SIG-M5 treated with dmso at 0.1 percent for 504 hours (cell line): ENCODE data around the gene HAUS5.
"Not testable (repeated sequence)": the region's sequence is repeated elsewhere in the genome, so short reads cannot be mapped to it uniquely, and the experiment has no call there.

Source experiments
- DNase-seq: peaks from one replicate; lab custom pipeline; 2025; ENCODE audit not compliant: unreplicated experiment; lab: John Stamatoyannopoulos, UW

HAUS5 gene

DNA sequence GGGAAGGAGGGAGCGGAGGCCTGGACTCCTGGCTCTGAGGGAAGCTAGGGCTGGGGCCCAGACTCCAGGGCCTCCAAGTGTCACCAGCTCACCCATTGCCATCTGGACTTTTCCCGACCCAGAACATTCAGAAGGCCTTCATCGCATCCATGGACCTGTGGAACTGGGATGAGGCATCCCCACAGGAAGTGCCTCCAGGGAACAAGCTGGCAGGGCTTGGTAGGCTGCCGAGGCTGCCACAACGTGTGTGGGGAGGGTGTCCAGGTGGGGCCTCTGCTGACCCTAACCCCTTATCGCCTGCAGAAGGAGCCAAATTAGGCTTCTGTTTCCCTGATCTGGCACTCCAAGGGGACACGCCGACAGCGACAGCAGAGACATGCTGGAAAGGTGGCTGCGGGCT is 29.8 kb downstream of the HAUS5 start:
- DNase-seq, result no peak

GRCh38 chr19:35642798-35643254 is 30.3 kb downstream of the HAUS5 start:
- no peak for DNase-seq

DNA sequence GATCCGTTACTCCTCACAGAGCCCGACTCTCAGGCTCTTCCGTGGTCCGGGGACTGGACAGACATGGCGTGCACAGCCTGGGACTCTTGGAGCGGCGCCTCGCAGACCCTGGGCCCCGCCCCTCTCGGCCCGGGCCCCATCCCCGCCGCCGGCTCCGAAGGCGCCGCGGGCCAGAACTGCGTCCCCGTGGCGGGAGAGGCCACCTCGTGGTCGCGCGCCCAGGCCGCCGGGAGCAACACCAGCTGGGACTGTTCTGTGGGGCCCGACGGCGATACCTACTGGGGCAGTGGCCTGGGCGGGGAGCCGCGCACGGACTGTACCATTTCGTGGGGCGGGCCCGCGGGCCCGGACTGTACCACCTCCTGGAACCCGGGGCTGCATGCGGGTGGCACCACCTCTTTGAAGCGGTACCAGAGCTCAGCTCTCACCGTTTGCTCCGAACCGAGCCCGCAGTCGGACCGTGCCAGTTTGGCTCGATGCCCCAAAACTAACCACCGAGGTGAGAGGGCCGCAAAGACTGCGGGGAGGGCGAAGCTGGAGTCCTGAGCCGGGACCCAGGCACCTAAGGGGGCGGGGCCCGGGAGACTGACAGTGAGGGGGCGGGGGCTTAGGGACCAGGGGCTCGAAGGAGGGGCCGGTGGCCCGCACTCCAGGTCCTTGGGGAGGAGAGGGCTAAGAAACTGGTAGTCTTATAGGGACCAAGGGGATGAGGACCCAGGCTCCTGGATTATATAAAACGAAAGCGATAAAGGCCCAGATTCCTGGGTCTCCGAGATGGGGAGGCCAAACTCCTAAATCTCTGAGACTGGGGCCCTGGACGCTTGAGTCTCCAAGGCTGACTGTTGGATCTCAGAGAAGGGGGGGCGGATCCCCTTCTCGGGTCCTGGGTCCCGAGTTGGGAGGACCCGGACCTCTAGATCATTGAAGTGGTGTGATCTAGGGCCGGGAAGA is 31.0 kb downstream of the HAUS5 start:
- DNase-seq, result peak; percentile 67

DNA sequence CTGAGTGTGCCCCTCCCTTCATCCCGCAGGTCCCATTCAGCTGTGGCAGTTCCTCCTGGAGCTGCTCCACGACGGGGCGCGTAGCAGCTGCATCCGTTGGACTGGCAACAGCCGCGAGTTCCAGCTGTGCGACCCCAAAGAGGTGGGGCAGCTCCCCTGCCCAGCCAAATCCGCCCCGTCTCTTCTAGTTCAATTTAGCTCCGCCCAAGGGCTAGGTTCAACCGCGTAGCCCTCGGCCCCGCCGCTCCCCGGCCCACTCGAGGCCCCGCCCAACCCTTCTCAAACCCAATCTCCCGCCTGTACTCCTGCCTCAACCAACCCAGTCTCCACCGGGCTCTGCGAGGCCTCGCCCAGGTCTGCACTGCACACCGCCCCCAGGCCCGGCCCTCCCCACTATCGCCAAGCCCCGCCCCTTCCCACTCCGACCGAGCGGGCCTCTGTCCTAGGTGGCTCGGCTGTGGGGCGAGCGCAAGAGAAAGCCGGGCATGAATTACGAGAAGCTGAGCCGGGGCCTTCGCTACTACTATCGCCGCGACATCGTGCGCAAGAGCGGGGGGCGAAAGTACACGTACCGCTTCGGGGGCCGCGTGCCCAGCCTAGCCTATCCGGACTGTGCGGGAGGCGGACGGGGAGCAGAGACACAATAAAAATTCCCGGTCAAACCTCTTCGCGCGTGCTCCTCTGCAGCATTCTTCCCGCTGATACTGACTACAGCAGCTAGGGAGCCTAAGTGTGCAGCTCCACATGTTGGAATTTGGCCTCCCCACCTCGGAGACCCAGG is 31.9 kb downstream of the HAUS5 start:
- peak; percentile 97 for DNase-seq

GRCh38 chr19:35644987-35645679 is 32.6 kb downstream of the HAUS5 start:
- peak; percentile 82 for DNase-seq

GRCh38 chr19:35645680-35646511 is 33.4 kb downstream of the HAUS5 start:
- DNase-seq, result no peak

DNA sequence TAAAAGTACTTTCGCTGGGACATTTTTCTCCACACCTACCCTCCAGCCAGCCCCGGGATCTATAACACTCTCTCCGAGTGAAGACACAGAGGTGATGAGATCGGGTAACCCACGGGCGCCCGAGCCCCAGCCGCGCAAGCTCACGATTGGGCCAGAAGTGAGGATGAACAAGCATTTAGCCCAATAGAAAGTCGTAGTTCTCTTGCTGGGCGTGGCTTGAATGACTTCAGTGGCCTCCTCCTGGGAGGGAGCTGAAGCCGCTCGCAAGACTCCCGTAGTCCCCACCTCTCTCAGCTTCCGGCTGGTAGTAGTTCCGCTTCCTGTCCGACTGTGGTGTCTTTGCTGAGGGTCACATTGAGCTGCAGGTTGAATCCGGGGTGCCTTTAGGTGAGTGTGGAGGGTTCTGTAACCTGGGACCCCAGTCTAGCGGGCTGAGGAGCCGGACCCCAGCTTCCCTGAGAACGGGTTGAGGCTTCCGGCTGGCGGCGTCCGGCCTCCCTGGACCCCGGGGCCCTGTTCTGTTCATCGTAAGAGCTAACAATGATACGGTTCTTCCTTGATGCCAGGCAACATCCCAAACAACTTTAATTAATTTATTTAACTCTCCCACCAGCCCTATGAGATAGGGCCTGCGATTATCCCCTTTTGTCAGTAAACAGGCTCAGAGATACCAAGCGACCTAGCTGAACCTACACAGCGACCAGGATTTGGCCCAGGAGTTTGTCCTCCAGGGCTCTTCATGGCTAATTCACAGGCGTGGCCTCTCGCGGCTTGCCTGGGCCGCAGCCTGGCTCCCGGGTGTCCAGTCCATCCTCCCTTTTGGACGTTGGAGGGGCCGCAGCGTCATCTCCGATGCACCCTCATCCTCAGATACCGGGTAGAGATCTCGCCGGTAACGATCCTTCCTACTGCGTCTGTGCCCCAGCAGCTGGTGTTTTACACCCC is 35.8 kb downstream of the HAUS5 start, which contains the start of gene COX6B1:
TSS of gene COX6B1 (plus strand) at position 307 of the 945 bp plus-strand sequence. CDS start 2,921 bp downstream, outside the sequence.
- peak; percentile 99 for DNase-seq

GRCh38 chr19:35650581-35650980 is 38.0 kb downstream of the HAUS5 start:
- no peak for DNase-seq

DNA sequence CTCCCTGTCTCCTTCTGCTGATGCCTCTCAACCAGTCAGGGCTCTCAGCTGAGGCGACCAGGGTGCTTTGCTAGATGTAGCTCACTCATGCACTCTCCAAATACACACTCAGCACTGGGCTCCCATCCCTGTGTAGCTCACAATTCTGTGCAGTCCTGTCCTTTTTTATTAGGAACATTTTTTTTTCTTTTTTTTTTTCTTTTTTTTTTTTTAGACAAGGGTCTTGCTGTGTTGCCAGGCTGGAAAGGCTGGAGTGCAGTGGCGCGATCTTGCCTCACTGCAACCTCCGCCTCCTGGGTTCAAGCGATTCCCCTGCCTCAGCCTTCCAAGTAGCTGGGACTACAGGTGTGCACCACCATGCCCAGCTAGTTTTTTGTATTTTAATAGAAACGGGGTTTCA is 42.3 kb downstream of the HAUS5 start:
- not testable (repeated sequence) for DNase-seq

DNA sequence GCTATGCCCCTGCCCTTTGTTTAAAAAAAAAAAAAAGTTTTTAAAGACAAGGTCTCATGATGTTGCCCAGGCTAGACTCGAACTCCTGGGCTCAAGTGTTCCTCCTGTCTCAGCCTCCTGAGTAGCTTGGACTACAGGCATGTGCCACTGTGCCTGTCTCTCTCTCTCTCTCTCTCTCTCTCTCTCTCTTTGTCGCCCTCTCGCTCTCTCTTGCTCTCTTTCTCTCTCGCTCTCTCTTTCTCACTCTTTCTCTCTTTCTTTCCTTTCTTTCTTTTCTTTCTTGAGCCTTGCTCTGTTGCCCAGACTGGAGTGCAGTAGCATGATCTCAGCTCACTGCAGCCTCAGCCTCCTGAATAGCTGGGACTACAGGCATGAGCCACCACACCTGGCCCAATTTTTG is 43.1 kb downstream of the HAUS5 start:
- no peak for DNase-seq

DNA sequence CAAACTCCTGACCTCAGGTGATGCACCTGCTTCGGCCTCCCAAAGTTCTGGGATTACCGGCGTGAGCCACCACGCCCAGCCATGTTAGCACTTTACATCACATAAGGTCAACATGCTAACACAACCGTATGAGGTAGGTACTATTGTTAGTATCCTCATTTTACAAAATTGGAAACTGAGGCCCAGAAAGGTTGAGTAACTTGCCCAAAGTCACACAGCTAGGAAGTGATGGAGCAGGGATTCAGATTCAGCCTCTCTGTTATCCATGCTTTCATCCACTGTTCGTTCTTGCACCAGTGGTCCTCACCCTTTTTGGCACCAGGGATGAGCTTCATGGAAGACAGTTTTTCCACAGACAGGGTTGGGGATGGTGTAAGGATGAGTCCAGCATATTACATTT is 44.2 kb downstream of the HAUS5 start:
- no peak for DNase-seq

GRCh38 chr19:35657904-35658700 is 45.6 kb downstream of the HAUS5 start:
- DNase-seq, result no peak

- DNase-seq, result no peak
Observed at GRCh38 chr19:35661995-35662340, 49.4 kb downstream of the HAUS5 start.

GRCh38 chr19:35663981-35664380 is 51.4 kb downstream of the HAUS5 start:
- no peak for DNase-seq

GRCh38 chr19:35665157-35665556 is 52.6 kb downstream of the HAUS5 start:
- no peak for DNase-seq

GRCh38 chr19:35665604-35666003 is 53.1 kb downstream of the HAUS5 start:
- DNase-seq, result no peak

DNA sequence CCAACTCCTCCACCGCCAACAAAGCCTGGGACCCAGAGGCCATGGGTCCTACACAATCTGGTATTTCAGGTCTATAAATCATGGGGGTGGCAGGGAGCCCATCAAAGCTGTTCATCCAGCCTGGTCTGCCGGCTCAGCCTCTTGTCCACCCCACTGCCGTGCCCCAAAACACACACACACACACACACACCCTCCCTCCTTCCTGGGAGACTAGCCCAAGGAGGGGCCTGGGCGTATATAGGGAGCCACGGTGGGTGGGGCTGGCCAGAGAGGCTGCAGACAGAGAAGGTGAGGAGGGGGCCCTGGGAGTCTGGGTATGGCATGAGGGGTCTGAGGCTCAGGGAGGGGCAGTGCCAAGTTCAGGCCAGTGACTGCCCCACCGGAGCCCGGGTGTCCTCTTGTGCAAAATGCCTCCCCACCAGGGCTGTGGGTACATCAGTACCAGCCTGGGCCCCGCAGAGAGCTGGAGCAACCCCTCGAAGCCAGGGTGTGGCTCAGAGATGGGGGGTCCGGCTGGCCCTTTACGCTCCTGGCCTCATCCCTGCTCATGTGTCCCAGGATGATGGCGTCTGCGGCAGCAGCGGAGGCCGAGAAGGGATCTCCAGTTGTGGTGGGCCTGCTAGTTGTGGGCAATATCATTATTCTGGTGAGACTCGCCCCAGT is 53.8 kb downstream of the HAUS5 start, which contains the start of gene UPK1A:
TSS of gene UPK1A (plus strand) at position 267 of the 663 bp plus-strand sequence. CDS start at position 563, 296 bp downstream.
- no peak for DNase-seq

DNA sequence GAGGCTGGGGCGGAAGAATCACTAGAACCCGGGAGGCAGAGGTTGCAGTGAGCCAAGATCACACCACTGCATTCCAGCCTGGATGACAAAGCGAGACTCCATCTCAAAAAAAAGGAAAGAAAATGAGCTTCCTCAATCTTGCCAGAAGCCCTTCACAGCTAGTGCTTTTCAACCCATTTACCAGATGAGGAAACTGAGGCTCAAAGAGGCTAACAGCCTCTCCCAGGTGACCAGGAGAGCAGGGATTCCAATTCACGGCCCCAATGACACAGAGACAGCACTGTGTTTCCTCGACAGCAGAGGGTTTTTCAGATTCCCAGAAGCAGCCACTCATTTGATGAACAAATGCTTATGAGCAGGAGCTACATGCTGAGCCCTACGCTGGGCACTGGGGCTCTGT is 57.0 kb downstream of the HAUS5 start:
- no peak for DNase-seq
